HepG2 (cell line): ENCODE results near the gene TEX48. TPM values are rescaled to one million over a fixed set of nuclear protein-coding genes. Genes with fewer than 3 reads are reported as not detected.
A peak's percentile ranks its signal among the peaks of the same experiment; 100 is the strongest.

Source experiments
- ATAC-seq: fragments of 200-7000 bp; cut with Tn5 transposase; 3 replicates; pipeline ENCODE4 v1.9.1; 2020; ENCODE audit warnings: mild to moderate bottlenecking, moderate library complexity
- BruUV-seq: library from RNA; stranded (reverse); fragments of 400-500 nt; replicated peaks from 2 replicates; lab custom pipeline; 2021; lab: Mats Ljungman, UMichigan
- CTCF ChIA-PET: fragments of 300-600 bp; formaldehyde crosslinking; extraction: SDS; loops from one replicate; lab custom pipeline; 2021; ENCODE audit warnings: low total read pairs, inconsistent platforms, low intra/inter-chr PET ratio; lab: Yijun Ruan, JAX
- POLR2A ChIA-PET: fragments of 350-600 bp; sonication (Branson Sonifier 250); formaldehyde crosslinking; loops from one replicate; lab custom pipeline; 2020; ENCODE audit warnings: antibody characterized with exemption, inconsistent platforms; lab: Yijun Ruan, JAX
- DNase-seq: peaks from one replicate; pipeline ENCODE4 v3.0.0-alpha.2; 2015; ENCODE audit warnings: low spot score
- FAIRE-seq: peaks from 3 replicates; lab custom pipeline; 2011; peaks lifted over from hg19 to GRCh38; lab: Jason Lieb, UNC
- H2AFZ ChIP-seq: one replicate; pipeline ENCODE4 v1.6.1; 2011; ENCODE audit warnings: low read length, inconsistent platforms
- H3K27ac ChIP-seq: fragments of 300-600 bp; 3 replicates; pipeline ENCODE4 v1.8.0; 2011; ENCODE audit warnings: mixed run types, mild to moderate bottlenecking, mixed read lengths, low read length, inconsistent platforms; ENCODE audit not compliant: insufficient read depth; ENCODE audit errors: extremely low read length
- H3K27me3 ChIP-seq, 2 experiments: fragments of 200-600 bp in 1 of 2; 2 replicates in 1 of 2; 3 replicates in 1 of 2; pipeline versions ENCODE4 v1.6.0 to v1.8.0; 2011; ENCODE audit warnings: low read length in 2 of 2, mild to moderate bottlenecking in 2 of 2, moderate library complexity in 2 of 2, inconsistent platforms in 1 of 2; ENCODE audit not compliant: insufficient read depth in 2 of 2, control insufficient read depth in 1 of 2
- H3K36me3 ChIP-seq, 2 experiments: fragments of 200-600 bp in 1 of 2; replicated peaks in 1 of 2; 2 replicates in 1 of 2; 3 replicates in 1 of 2; pipeline versions ENCODE4 v1.5.1 to v1.8.0; 2011; ENCODE audit warnings: low read length in 2 of 2, inconsistent platforms in 1 of 2; ENCODE audit not compliant: insufficient read depth in 2 of 2, control insufficient read depth in 1 of 2
- H3K4me1 ChIP-seq: 2 replicates; pipeline ENCODE4 v1.5.1; 2012; ENCODE audit warnings: low read length, inconsistent platforms; ENCODE audit not compliant: insufficient read depth
- H3K4me2 ChIP-seq: 2 replicates; pipeline ENCODE4 v1.6.0; 2011; ENCODE audit warnings: low read depth, low read length, inconsistent platforms
- H3K4me3 ChIP-seq, 3 experiments: fragments of 200-600 bp in 1 of 3; sonication (generic), shearing (Covaris generic) in 1 of 3; replicated peaks in 1 of 3; 2 replicates each; pipeline ENCODE4 v1.5.1; 2011 to 2016; ENCODE audit warnings: low read length in 3 of 3, inconsistent platforms in 2 of 3, low read depth in 2 of 3, mild to moderate bottlenecking in 2 of 3, control low read depth in 1 of 3, mixed read lengths in 1 of 3; ENCODE audit not compliant: insufficient read depth in 1 of 3
- H3K79me2 ChIP-seq: one replicate; pipeline ENCODE4 v1.6.1; 2011; ENCODE audit warnings: low read length, inconsistent platforms; ENCODE audit not compliant: insufficient read depth
- H3K9ac ChIP-seq: 2 replicates; pipeline ENCODE4 v1.6.0; 2011; ENCODE audit warnings: mild to moderate bottlenecking, low read depth, low read length, inconsistent platforms; ENCODE audit not compliant: insufficient read depth
- H3K9me3 ChIP-seq: 2 replicates; pipeline ENCODE4 v1.5.1; 2012; ENCODE audit warnings: mild to moderate bottlenecking, low read length
- H4K20me1 ChIP-seq: 2 replicates; pipeline ENCODE4 v1.6.0; 2011; ENCODE audit warnings: inconsistent platforms, mild to moderate bottlenecking, low read length, moderate library complexity; ENCODE audit not compliant: insufficient read depth
- ATF7 ChIP-seq, 2 experiments: fragments of 450-650 bp in 1 of 2; sonication (generic) in 1 of 2; formaldehyde crosslinking in 1 of 2; IDR thresholded peaks; 2 replicates each; pipeline versions ENCODE4 v1.4.0 to v1.6.1; 2016 to 2020; ENCODE audit warnings: antibody characterized with exemption in 1 of 2, mild to moderate bottlenecking in 1 of 2, missing genetic modification reagents in 1 of 2
- CREB1 ChIP-seq, 2 experiments: fragments of 450-650 bp in 1 of 2; IDR thresholded peaks; 2 replicates each; pipeline ENCODE4 v1.6.1; 2016 to 2017; ENCODE audit warnings: control low read depth in 1 of 2, mild to moderate bottlenecking in 1 of 2, missing compliant biosample characterization in 1 of 2, missing genetic modification characterization in 1 of 2
- MTA1 ChIP-seq: sonication (generic); formaldehyde crosslinking; IDR thresholded peaks from 2 replicates; pipeline ENCODE4 v1.4.0; 2020; ENCODE audit warnings: missing genetic modification reagents, mild to moderate bottlenecking, borderline replicate concordance
- WGBS: methylation state at CpG from one replicate; pipeline ENCODE4 v1.1.6; 2017; ENCODE audit warnings: low lambda C conversion rate; 5-methylcytosine and 5-hydroxymethylcytosine counted together
- in situ Hi-C: cut with HindIII; loops from 2 replicates; pipeline ENCODE4 v1.10.0; 2017; ENCODE audit warnings: low pct_unique_long_range_greater_than_20kb; ENCODE audit not compliant: extremely low pct_ligation_motif_present
- intact Hi-C: fragments of 100-400 bp; cut with micrococcal nuclease; formaldehyde crosslinking; loops from one replicate; pipeline ENCODE4 v1.10.0; 2022; ENCODE audit not compliant: unreplicated experiment
- polyA plus RNA-seq, 8 experiments: library from polyadenylated mRNA; depleted of rRNA in 3 of 8; stranded (reverse) in 7 of 8; unstranded in 1 of 8; fragments of >200 nt; fragmentation: Illumina TruSeq in 4 of 8; extraction: Trizol in 4 of 8; gene quantifications; 2 replicates each; pipeline versions ENCODE4 v1.2.1 to v1.2.3, GENCODE V29; 2011 to 2016; ENCODE audit warnings: low read depth in 4 of 8, missing spikeins in 1 of 8, mixed read lengths in 1 of 8; ENCODE audit not compliant: insufficient read depth in 1 of 8
- total RNA-seq, 5 experiments: library from RNA; depleted of rRNA; stranded (reverse); fragments of >200 nt; fragmentation: Illumina TruSeq; extraction: Trizol; gene quantifications; 2 replicates each; pipeline ENCODE4 v1.2.3, GENCODE V29; 2016; ENCODE audit warnings: low read depth in 1 of 5
- TF ChIP-seq, protein P1 (sequence below): sonication (generic); formaldehyde crosslinking; IDR thresholded peaks from 2 replicates; pipeline ENCODE4 v1.4.0; 2020; ENCODE audit warnings: missing genetic modification reagents, borderline replicate concordance

Gene TEX48
- total and polyA plus RNA-seq, 2 of the 13 experiments (the other 11 are each of a cell fraction or from before 2014, with no cell fraction given) = not detected

DNA sequence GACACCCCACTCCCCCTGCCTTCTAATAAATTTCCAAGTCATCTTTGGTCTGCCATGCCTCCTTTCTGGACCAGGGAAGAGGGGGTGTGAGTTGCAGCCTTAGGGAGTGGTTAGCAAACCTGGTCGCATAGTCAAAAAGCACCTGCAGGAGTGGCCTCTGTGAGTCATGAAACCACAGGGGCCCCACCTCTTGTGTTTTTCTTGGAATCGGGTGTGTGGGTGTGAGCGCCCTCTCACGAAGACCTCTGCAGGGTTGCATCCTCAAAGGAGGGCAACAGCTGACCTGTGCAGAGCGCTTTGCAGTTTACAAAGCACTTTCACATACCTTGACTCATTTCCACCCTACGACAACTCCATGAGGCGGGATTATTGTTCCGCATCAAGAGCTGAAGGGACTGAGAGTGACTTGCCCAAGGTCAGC, 36.8 kb upstream of the TEX48 start (continued):
- TF ChIP-seq, protein P1, sequence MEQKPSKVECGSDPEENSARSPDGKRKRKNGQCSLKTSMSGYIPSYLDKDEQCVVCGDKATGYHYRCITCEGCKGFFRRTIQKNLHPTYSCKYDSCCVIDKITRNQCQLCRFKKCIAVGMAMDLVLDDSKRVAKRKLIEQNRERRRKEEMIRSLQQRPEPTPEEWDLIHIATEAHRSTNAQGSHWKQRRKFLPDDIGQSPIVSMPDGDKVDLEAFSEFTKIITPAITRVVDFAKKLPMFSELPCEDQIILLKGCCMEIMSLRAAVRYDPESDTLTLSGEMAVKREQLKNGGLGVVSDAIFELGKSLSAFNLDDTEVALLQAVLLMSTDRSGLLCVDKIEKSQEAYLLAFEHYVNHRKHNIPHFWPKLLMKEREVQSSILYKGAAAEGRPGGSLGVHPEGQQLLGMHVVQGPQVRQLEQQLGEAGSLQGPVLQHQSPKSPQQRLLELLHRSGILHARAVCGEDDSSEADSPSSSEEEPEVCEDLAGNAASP = no peak
- TF ChIP-seq, all 625 proteins: peak for 3

DNA sequence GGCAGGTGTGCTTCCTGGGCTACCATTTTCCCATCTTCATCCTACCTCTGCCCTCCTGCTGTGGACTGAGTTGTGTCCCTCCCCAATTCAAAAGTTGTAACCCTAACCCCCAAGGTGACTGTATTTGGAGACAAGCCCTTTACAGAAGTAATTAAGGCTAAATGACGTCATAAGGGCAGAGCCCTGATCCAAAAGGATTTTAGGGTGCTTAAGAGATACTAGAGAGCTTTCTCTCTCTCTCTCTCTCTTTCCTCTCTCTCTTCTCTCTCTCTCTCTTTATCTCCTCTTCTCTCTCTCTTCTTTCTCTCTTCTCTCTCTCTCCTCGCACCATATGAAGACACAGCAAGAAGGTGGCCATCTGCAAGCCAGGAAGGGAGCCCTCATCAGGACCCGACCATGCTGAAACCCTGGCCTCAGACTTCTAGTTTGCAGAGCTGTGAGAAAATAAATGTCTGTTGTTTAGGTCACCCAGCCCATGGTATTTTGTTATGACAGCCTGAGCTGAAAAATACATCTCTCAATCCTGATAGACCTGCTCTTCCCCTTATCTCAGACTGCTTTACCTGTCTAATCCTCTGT, 36.0 kb upstream of the TEX48 start:
- H2AFZ ChIP-seq = no peak overlapping the region
- 37% methylated on average over 3 of the region's 3 CpGs for WGBS
- TF ChIP-seq CREB1 (IDR thresholded peaks at IDR 0.05) (peak; percentile 90), CREB1 (CRISPR knock-in tag; IDR thresholded peaks at IDR 0.05) (no peak), MTA1 (no peak), ATF7 (IDR thresholded peaks at IDR 0.05) (peak; percentile 96), ATF7 (CRISPR knock-in tag; IDR thresholded peaks at IDR 0.05) (no peak)
- TF ChIP-seq, all 625 proteins: peak for 2
- H3K9ac ChIP-seq = no peak overlapping the region
- H3K9me3 ChIP-seq = no peaks in the 10 kb centered on the region
- intact Hi-C loops = no loop called here
- no TSS peak for BruUV-seq
- no peaks in the 10 kb centered on the region for H4K20me1 ChIP-seq
- POLR2A ChIA-PET = no interaction called here
- peaks cover 0 to 5% of the 10 kb centered on the region in 2 experiments; a peak in 3 of 5 replicates for H3K27me3 ChIP-seq
- no peak overlapping the region for H3K4me3 ChIP-seq
- no peak for DNase-seq
- no peak overlapping the region for H3K4me2 ChIP-seq
- CTCF ChIA-PET = no interaction called here
- no peak for FAIRE-seq
- H3K4me1 ChIP-seq = peaks cover 42% of the 10 kb centered on the region
- H3K79me2 ChIP-seq = no peaks in the 10 kb centered on the region
- ATAC-seq = no peak
- no peaks in the 10 kb centered on the region for H3K36me3 ChIP-seq
- in situ Hi-C loops = no loop called here
- no peak overlapping the region for H3K27ac ChIP-seq
